ENCODE measurements around the gene ST6GALNAC3. TPM values are rescaled to one million over a fixed set of nuclear protein-coding genes. Genes with fewer than 3 reads are reported as not detected.
"Not testable (repeated sequence)": the region's sequence is repeated elsewhere in the genome, so short reads cannot be mapped to it uniquely, and the experiment has no call there.

ST6GALNAC3 gene
- total RNA-seq, 2 donors from 2014 or later, result 0.28 TPM; not detected in 1

DNA sequence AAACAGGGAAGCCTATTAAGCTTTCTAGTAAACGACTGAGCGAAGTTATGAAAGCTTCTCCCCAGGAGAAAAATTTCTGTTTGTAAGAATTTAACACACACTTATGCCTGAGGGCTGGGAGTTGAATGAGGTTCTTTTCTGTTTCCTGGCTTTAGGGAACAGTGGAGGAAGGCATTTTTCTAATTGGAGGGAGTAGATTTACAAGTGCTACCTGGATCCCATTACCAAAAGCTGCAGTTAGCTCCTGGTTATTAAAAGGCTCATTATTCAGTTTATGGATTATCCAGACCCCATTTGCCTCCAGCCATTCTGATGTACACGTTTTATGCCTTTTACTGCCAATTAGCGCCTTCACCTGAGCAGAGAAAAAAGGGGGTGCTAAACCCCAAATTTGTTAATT is 7.5 kb downstream of the ST6GALNAC3 start:
- Mint-ChIP-seq H3K4me3 (no peak overlapping the region), H3K9me3 (no peaks in the 10 kb centered on the region), H3K27ac (no peak overlapping the region), H3K36me3 (no peaks in the 10 kb centered on the region), H3K27me3 (peaks cover 6 to 27% of the 10 kb centered on the region in 2 donors), H3K4me1 (ENCODE audit: low read depth in 2 of 2) (no peaks in the 10 kb centered on the region)
- no peak for ATAC-seq
- no peak for DNase-seq (ENCODE audit: low spot score)

DNA sequence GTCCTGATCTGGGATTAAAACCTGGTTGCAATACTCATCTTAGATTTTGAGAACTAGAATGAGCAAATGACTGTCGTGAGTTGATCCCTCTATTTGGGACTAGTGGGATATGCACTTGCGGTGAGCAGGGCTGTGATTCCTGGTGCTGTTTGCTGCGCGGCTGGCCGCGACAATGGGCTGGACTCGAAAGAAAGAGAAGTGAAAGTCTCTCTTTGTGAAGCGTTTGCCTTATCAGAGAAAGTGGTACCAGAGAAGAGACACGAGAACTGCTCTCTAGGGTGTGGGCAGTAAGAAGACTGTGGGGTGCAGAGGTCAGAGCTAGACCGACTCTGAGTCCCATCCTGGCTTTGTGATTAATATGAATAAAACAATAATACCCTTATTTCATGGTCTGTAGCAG is 8.6 kb downstream of the ST6GALNAC3 start:
- Mint-ChIP-seq H3K4me1 (ENCODE audit: low read depth in 2 of 2) (no peaks in the 10 kb centered on the region), H3K4me3 (no peak overlapping the region), H3K27me3 (peaks cover 6 to 22% of the 10 kb centered on the region in 2 donors), H3K36me3 (no peaks in the 10 kb centered on the region), H3K9me3 (no peaks in the 10 kb centered on the region), H3K27ac (no peak overlapping the region)
- DNase-seq (ENCODE audit: low spot score), result no peak
- ATAC-seq, result no peak

DNA sequence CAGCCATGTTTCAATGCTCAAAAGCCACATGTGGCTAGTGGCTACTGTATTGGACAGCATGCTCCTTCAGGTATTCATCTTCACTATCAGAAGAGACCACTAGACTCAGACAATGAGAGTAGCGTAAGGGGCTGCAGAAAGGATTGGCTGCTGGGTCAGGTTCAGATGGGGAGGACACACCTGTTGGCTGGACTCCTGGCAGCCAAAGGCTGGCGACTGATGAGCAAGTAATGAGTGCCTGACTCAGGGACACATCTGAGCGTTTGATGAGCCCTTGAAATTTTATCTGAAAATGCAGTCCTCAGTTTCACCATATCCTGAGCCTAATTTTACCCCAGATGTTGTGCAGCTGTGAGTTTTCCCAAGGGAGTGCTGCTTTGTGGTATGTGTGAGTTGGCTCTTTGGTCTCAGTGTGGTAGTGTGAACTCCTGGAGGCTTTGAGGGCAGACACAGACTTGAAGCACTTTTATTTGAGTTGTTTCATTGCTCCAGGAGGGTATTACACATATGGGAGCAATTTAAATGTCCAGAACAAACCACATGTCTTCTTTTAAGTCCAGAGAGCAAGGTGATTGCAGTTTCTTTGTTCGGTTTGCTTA is 9.6 kb downstream of the ST6GALNAC3 start:
- H3K27me3 Mint-ChIP-seq, result peaks cover 9 to 22% of the 10 kb centered on the region in 2 donors
- ATAC-seq, result no peak
- no peak overlapping the region for H3K27ac Mint-ChIP-seq
- H3K4me3 Mint-ChIP-seq, result no peak overlapping the region
- H3K9me3 Mint-ChIP-seq, result no peaks in the 10 kb centered on the region
- DNase-seq (ENCODE audit: low spot score), result no peak
- no peaks in the 10 kb centered on the region for H3K4me1 Mint-ChIP-seq (ENCODE audit: low read depth in 2 of 2)
- no peaks in the 10 kb centered on the region for H3K36me3 Mint-ChIP-seq

DNA sequence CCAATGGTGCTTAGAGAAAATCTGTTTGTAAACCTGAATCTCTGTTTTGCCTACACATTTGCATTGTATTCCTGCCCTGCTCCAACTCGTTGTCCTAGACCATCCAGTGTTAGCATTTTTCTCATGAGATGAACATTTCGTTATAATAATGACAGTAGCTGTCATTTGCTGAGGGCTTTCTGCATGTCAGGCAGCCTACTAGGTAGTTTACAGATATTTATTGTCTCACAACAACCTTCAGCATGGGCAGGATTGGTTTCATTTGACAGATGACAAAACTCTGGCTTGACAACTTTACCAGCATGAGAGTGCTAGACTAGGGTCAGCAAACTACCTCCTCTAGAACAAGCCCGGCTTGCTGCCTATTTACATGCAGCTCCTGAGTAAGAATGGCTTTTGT is 10.1 kb downstream of the ST6GALNAC3 start:
- Mint-ChIP-seq H3K27ac (no peak overlapping the region), H3K9me3 (no peaks in the 10 kb centered on the region), H3K4me1 (ENCODE audit: low read depth in 2 of 2) (no peaks in the 10 kb centered on the region), H3K27me3 (peaks cover 9 to 18% of the 10 kb centered on the region in 2 donors), H3K4me3 (no peak overlapping the region), H3K36me3 (no peaks in the 10 kb centered on the region)
- ATAC-seq, result no peak
- DNase-seq (ENCODE audit: low spot score), result no peak

DNA sequence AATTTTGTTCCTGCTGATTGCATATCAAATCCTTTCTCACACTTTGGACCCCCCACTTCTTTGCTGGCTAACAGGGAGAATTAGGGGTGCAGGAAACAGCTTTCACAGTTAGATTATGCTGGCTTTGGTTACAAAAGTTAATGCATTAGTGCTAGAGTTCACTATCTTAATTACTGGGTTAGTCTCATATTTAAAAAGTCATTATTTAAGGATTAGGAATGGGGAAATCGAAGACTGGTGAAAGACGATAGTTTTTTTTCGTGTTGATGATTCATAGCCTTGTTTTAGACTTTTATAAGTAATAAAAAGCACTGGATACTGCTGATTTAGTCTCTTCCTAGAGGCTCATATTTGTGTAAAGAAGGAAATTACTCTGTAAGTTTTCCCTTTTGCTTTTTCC is 11.6 kb downstream of the ST6GALNAC3 start:
- Mint-ChIP-seq H3K9me3 (no peaks in the 10 kb centered on the region), H3K27me3 (peaks cover 5 to 8% of the 10 kb centered on the region in 2 donors), H3K4me1 (ENCODE audit: low read depth in 2 of 2) (no peaks in the 10 kb centered on the region), H3K36me3 (no peaks in the 10 kb centered on the region), H3K27ac (no peak overlapping the region), H3K4me3 (no peak overlapping the region)
- DNase-seq (ENCODE audit: low spot score) (no peak), ATAC-seq (no peak)

DNA sequence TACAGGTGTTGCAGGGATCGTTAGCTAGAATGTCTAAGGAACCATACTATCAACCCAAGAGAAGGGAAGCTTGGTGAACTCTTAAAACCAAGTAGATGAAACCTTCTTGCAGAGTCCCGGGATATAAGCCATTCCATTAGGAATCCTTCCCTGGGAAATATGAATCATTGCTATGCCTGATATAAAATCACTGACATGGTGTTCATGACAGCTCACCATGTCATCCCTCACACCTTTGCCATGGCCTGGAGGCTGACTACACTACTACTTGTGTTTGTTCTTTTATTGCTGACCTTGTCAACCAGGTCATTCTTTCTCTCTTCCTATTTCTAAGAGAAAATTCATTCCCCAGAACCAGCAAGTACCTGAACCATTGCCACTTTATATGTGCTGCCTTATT is 12.1 kb downstream of the ST6GALNAC3 start:
- ATAC-seq (no peak), DNase-seq (ENCODE audit: low spot score) (no peak)
- H3K4me3 Mint-ChIP-seq, result no peak overlapping the region
- no peaks in the 10 kb centered on the region for H3K9me3 Mint-ChIP-seq
- H3K4me1 Mint-ChIP-seq (ENCODE audit: low read depth in 2 of 2), result no peaks in the 10 kb centered on the region
- H3K27ac Mint-ChIP-seq, result no peak overlapping the region
- H3K27me3 Mint-ChIP-seq, result peaks cover 5 to 8% of the 10 kb centered on the region in 2 donors
- no peaks in the 10 kb centered on the region for H3K36me3 Mint-ChIP-seq

DNA sequence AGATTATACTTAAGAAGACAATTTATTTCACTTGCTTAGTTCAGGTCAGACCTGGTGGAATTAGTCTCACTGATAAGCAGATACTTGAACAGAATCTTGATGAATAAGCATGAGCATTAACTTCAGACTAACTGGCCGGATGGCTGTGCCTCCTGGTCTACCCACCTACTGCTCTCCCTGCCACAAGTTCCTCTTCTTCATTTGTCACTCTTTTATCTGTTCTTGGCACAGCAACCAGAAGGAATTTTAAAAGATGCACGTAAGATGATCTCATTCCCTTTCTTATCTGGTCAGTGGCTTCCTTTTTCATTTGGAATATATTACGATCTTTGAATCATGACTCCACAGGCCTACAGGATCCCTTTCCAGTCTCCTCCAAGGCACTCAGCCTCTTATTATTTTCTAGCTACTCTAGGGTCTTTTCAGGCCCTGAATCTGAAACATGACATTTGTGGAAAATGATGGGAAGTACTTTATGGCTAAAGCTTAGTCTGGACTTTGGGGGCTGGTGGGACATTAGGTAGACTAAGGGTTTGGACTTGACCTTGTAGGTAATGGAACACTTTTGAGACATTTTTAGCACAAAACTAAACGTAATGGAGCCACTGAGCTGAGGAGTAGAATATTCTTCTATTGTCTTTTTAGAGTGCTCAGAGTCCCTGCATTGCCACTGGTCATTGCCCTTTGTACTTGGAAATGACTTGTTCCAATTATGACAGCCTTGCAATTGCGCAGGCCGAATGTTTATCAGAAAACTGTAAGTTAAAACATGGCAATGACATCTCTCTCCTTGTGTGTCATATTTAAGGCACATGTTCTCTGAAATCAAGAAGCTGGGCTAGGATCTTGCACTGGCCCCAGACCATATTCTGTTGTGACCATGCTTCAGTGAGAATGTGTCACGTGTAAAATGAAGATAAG is 16.0 kb downstream of the ST6GALNAC3 start:
- Mint-ChIP-seq H3K36me3 (no peaks in the 10 kb centered on the region), H3K27ac (no peak overlapping the region)

DNA sequence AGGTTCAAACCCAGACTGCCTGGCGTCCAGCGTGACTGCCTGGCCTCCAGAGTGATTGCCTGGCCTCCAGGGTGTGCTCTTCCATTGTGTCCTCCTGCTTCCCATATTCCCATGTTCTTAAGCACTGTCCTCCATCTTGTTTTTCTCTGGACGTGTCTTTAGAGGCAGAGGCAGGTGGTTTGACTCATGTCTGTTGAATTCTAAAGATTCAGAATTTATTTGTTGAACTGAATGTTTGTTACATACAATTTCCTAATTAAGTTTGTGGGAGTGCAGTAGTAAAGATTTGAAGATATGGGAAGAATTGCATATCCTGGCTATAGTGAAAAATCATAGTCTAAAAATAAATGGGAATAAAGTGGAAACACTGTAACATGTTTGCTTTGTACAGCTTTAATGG is 18.3 kb downstream of the ST6GALNAC3 start:
- H3K4me1 Mint-ChIP-seq (ENCODE audit: low read depth in 2 of 2), result no peaks in the 10 kb centered on the region
- DNase-seq (ENCODE audit: low spot score), result no peak
- peaks cover 5 to 16% of the 10 kb centered on the region in 2 donors for H3K27me3 Mint-ChIP-seq
- no peaks in the 10 kb centered on the region for H3K9me3 Mint-ChIP-seq
- ATAC-seq, result no peak
- no peak overlapping the region for H3K27ac Mint-ChIP-seq
- no peaks in the 10 kb centered on the region for H3K36me3 Mint-ChIP-seq
- no peak overlapping the region for H3K4me3 Mint-ChIP-seq

More for the DNA sequence above, 16.0 kb downstream of the ST6GALNAC3 start:
- H3K9me3 Mint-ChIP-seq, result no peaks in the 10 kb centered on the region
- H3K4me1 Mint-ChIP-seq (ENCODE audit: low read depth in 2 of 2), result no peaks in the 10 kb centered on the region
- ATAC-seq, result no peak
- no peak overlapping the region for H3K4me3 Mint-ChIP-seq
- H3K27me3 Mint-ChIP-seq, result peaks cover 8 to 10% of the 10 kb centered on the region in 2 donors
- DNase-seq (ENCODE audit: low spot score), result no peak

DNA sequence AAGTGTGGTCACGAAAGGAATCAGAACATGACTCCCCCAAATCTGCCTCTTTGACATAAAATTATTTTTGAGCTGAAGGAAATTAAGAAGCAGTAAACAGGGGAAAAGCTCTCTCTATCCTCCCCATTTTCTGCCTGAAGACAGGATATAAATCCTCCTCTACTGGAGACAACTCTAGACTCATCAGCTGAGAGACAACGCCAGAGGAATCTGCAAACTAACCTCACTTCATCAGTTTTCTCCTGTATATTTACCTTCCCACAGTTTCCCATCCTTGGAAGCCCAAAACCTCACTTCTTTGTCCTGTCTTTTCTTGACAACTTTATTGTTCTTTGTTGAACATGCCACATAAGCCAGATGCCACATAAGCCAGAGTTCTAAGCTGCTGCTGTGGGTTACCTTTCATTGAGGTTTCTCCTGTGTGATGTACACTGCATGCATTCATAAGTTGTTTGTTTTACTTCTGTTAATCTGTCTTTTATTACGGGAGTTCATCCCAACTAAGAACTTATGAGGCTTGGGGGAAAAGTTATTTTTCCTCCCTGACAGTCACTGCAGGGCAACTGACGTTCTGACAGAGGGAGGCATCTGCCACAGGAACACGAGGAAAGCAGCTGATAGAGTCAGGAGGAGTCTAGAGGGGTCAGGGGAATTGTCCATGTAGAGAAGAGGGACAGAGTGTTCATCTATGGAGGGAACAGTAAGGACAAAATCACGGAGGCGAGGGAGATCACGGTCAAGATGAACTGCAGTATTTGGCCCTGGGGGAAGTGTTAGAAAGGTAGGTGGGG is 19.2 kb downstream of the ST6GALNAC3 start:
- no peaks in the 10 kb centered on the region for H3K36me3 Mint-ChIP-seq
- H3K4me3 Mint-ChIP-seq, result no peak overlapping the region
- no peaks in the 10 kb centered on the region for H3K4me1 Mint-ChIP-seq (ENCODE audit: low read depth in 2 of 2)
- DNase-seq (ENCODE audit: low spot score) (no peak), ATAC-seq (no peak)
- H3K27ac Mint-ChIP-seq, result no peak overlapping the region
- peaks cover 5 to 14% of the 10 kb centered on the region in 2 donors for H3K27me3 Mint-ChIP-seq
- H3K9me3 Mint-ChIP-seq, result no peaks in the 10 kb centered on the region

DNA sequence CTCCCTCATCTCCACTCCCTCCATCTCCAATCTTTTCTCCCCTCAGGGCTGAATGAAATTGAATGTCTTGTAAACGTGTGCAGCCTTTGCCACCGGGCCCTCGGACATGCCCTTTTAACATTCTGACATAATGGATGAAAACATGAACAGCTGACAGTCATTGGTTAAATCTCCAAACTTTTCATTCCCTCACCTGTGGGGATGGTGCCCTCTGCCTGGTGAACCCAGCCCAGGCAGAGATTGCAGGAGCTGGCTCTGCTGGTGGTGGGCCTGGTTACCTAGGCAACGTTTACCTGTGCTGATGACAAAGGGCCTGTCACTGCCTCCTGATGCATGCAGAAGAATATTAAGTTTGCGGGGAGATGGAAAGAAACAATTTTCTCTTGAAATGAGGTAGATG is 21.3 kb downstream of the ST6GALNAC3 start:
- ATAC-seq, result no peak
- Mint-ChIP-seq H3K27ac (no peak overlapping the region), H3K4me1 (ENCODE audit: low read depth in 2 of 2) (no peaks in the 10 kb centered on the region), H3K9me3 (no peaks in the 10 kb centered on the region), H3K36me3 (no peaks in the 10 kb centered on the region), H3K27me3 (peaks cover 9 to 15% of the 10 kb centered on the region in 2 donors), H3K4me3 (no peak overlapping the region)
- no peak for DNase-seq (ENCODE audit: low spot score)

DNA sequence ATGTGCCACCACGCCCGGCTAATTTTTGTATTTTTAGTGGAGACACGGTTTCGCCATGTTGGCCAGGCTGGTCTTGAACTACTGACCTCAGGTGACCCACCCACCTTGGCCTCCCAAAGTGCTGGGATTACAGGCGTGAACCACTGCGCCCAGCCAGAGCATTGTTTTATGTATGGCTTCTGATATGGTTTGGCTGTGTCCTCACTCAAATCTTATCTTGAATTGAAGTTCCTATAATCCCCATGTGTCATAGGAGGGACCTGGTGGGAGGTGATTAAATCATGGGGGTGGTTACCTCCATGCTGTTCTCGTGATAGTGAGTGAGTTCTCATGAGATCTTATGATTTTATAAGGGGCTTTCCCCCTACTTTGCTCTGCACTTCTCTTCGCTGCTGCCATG is 22.5 kb downstream of the ST6GALNAC3 start:
- H3K4me1 Mint-ChIP-seq (ENCODE audit: low read depth in 2 of 2); H3K36me3 Mint-ChIP-seq; DNase-seq (ENCODE audit: low spot score); H3K9me3 Mint-ChIP-seq; H3K27ac Mint-ChIP-seq; H3K4me3 Mint-ChIP-seq; ATAC-seq: not testable (repeated sequence)
- peaks cover 18% of the 10 kb centered on the region in 2 donors for H3K27me3 Mint-ChIP-seq

DNA sequence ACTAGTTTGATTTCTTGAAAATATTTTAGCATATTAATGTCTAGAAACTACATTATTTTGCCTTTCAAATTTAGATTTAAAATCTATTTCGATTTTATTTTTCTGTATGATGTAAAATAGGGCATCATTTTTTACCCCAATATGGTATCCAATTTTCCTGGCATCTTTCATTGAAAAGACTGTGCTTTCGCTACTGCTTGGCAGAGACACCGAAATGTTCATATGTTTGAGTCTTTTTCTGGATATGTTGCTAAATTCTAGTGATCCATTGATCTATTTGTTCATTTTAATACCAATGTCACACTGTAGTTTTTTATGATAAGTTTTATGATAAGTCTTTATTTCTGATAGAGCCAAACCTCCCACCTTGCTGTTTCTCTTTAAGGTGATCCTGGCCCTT is 24.3 kb downstream of the ST6GALNAC3 start:
- no peaks in the 10 kb centered on the region for H3K9me3 Mint-ChIP-seq
- H3K4me3 Mint-ChIP-seq, result no peak overlapping the region
- H3K27me3 Mint-ChIP-seq, result peaks cover 15 to 31% of the 10 kb centered on the region in 2 donors
- H3K36me3 Mint-ChIP-seq, result no peaks in the 10 kb centered on the region
- no peak for ATAC-seq
- no peak overlapping the region for H3K27ac Mint-ChIP-seq
- no peak for DNase-seq (ENCODE audit: low spot score)
- H3K4me1 Mint-ChIP-seq (ENCODE audit: low read depth in 2 of 2), result peaks cover 8 to 10% of the 10 kb centered on the region in 2 donors

DNA sequence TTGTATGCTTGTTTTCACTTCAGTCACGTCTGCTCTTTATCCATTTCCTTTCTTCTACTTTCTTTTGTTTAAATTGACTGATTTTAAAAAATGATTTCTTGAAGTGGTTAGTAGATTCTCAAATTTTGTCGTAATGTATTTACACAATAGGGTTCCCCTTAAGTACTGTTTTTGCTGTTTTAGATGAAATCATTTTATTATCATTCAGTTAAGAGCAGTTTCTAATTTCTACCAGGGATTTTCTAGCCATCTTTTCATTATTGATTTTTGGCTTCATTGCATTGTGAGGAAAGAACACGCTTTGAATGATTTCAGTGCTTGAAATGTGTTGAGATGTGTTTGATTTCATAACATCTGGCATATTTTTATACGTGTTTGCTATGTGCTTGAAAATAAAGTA is 27.0 kb downstream of the ST6GALNAC3 start:
- peaks cover 10 to 30% of the 10 kb centered on the region in 2 donors for H3K27me3 Mint-ChIP-seq
- H3K9me3 Mint-ChIP-seq, result no peaks in the 10 kb centered on the region
- DNase-seq (ENCODE audit: low spot score) (no peak), ATAC-seq (no peak)
- H3K27ac Mint-ChIP-seq, result no peak overlapping the region
- H3K4me1 Mint-ChIP-seq (ENCODE audit: low read depth in 2 of 2), result peaks cover 11 to 12% of the 10 kb centered on the region in 2 donors
- H3K4me3 Mint-ChIP-seq, result no peak overlapping the region
- H3K36me3 Mint-ChIP-seq, result no peaks in the 10 kb centered on the region

DNA sequence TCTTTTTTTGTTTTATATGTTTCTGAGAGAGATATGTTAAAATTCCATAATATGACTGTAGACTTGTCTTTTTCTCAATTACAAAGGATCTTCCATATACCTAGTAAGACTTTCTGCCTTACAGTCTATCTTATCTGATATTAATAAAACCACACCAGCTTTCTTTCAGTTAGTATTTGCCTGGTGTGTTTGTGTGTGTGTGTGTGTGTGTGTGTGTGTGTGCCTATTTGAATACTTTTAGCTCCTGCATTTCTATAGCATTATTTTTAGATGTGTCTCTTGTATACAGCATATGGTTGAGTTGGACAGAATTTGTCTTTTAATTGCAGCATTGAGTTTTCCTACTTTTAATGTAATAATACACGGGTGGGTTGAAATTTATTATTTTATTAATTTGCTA is 27.5 kb downstream of the ST6GALNAC3 start:
- DNase-seq (ENCODE audit: low spot score) (no peak), ATAC-seq (no peak)
- peaks cover 11 to 12% of the 10 kb centered on the region in 2 donors for H3K4me1 Mint-ChIP-seq (ENCODE audit: low read depth in 2 of 2)
- H3K4me3 Mint-ChIP-seq, result no peak overlapping the region
- H3K9me3 Mint-ChIP-seq, result no peaks in the 10 kb centered on the region
- H3K36me3 Mint-ChIP-seq, result no peaks in the 10 kb centered on the region
- H3K27ac Mint-ChIP-seq, result no peak overlapping the region
- peaks cover 10 to 35% of the 10 kb centered on the region in 2 donors for H3K27me3 Mint-ChIP-seq
